Measurements from ENCODE around the gene SCO1. TPM values are rescaled to one million over a fixed set of nuclear protein-coding genes. Genes with fewer than 3 reads are reported as not detected.

Gene SCO1
- total RNA-seq, 6 experiments from 2014 or later: 19.0 to 29.7 (median 23.8) TPM

DNA sequence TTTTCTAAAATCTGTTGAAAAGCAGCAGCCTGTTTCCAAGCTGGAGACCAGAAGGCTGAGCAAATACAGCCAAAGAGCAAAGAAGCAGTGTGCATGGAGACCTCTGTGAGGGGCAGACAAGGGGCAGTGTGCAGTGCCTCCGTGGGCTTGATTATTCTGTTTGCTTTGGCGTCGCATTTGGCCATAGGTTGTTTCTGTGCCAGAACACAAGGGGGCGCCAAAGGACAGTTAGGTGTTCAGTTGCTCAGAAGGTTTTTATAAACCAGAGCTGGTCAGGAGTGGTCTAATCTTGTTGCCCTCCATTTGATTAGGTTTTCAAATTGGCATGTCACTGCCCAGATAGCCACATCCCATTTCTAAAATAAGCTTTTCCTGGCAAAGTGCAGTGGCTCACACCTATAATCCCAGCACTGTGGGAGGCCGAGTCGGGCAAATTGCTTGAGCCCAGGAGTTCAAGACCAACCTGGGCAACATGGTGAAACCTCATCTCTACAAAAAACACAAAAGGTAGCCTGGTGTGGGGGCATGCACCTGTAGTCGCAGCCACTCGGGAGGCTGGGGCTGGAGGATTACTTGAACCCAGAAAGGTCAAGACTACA, 50.8 kb downstream of the SCO1 start:
- H3K27me3 ChIP-seq: no peaks in the 10 kb centered on the region
- H3K9me3 ChIP-seq: no peaks in the 10 kb centered on the region
- intact Hi-C loops (cut with DNase I): no loop called here
- no peak for TF ChIP-seq POLR2A (IDR thresholded peaks at IDR 0.05)
- TF ChIP-seq, protein P1, sequence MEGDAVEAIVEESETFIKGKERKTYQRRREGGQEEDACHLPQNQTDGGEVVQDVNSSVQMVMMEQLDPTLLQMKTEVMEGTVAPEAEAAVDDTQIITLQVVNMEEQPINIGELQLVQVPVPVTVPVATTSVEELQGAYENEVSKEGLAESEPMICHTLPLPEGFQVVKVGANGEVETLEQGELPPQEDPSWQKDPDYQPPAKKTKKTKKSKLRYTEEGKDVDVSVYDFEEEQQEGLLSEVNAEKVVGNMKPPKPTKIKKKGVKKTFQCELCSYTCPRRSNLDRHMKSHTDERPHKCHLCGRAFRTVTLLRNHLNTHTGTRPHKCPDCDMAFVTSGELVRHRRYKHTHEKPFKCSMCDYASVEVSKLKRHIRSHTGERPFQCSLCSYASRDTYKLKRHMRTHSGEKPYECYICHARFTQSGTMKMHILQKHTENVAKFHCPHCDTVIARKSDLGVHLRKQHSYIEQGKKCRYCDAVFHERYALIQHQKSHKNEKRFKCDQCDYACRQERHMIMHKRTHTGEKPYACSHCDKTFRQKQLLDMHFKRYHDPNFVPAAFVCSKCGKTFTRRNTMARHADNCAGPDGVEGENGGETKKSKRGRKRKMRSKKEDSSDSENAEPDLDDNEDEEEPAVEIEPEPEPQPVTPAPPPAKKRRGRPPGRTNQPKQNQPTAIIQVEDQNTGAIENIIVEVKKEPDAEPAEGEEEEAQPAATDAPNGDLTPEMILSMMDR (IDR thresholded peaks at IDR 0.05): peak; percentile 81 to 92 (median 86)
- peaks cover 0 to 9% (median 0%) of the 10 kb centered on the region in 4 donors for H3K36me3 ChIP-seq
- ATAC-seq: peak; percentile 79 to 91 (median 88)
- WGBS (ENCODE audit: insufficient coverage, low coverage, low lambda C conversion rate, missing lambda C conversion rate): 8% methylated on average over 6 of the region's 8 CpGs
- no peak overlapping the region for H3K4me3 ChIP-seq
- no peaks in the 10 kb centered on the region for H3K4me1 ChIP-seq
- H3K27ac ChIP-seq: no peak overlapping the region
- peak; percentile 65 to 76 (median 71) for DNase-seq

DNA sequence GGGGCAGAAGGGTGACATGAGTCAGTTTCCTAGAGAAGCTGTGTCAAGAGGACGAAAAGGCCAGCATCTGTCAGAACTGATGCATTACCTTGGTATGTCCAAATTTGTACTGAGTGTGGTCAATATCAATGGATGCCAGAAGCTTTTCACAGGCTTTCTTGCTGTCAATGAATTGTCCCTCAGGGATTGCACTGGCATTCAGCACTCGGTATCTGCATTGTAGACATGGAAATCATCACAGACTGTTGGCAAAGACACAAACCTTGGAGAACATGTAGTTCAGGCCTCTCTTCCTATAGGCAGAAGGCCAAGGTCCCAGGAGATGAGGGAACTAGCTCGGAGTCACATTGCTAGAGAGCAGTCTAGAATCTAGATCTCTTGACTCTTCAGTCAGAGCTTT, 56.9 kb downstream of the SCO1 start:
- ATAC-seq: no peak
- intact Hi-C loops (cut with DNase I): no loop called here

DNA sequence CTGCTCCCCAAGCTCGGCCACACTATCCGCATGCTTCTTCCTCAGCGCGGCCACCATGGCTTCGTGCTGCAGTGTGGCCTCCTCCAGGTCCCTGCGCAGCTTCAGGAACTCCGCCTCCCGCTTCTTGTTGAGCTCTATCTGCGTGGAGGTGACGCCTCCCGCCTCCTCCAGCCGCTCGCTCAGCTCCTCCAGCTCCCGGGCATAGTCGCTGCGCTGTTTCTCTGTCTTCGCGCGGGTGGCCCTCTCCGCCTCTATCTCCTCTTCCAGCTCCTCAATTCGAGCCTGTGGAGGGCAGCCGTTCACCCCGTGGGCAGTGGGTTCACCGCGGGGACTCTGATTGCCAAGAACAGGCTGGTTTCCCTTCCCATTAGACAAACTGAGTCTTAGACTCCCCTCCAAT, 59.2 kb downstream of the SCO1 start:
- no peak for TF ChIP-seq POLR2A (IDR thresholded peaks at IDR 0.05)
- TF ChIP-seq, protein P1 (IDR thresholded peaks at IDR 0.05): no peak
- intact Hi-C loops (cut with DNase I): no loop called here
- Histone ChIP-seq H3K27ac (no peak overlapping the region), H3K27me3 (no peaks in the 10 kb centered on the region), H3K9me3 (no peaks in the 10 kb centered on the region), H3K36me3 (peaks cover 0 to 23% (median 2%) of the 10 kb centered on the region in 4 donors), H3K4me1 (no peaks in the 10 kb centered on the region), H3K4me3 (no peak overlapping the region)
- ATAC-seq (no peak), DNase-seq (no peak)
- WGBS (ENCODE audit: insufficient coverage, low coverage, low lambda C conversion rate, missing lambda C conversion rate): 94% methylated on average over 15 of the region's 25 CpGs

More for the DNA sequence above, 56.9 kb downstream of the SCO1 start:
- Histone ChIP-seq H3K36me3 (peaks cover 0 to 21% (median 2%) of the 10 kb centered on the region in 4 donors), H3K27ac (no peak overlapping the region), H3K9me3 (no peaks in the 10 kb centered on the region), H3K27me3 (no peaks in the 10 kb centered on the region), H3K4me1 (no peaks in the 10 kb centered on the region), H3K4me3 (no peak overlapping the region)
- TF ChIP-seq, protein P1 (IDR thresholded peaks at IDR 0.05): no peak
- TF ChIP-seq POLR2A (IDR thresholded peaks at IDR 0.05): no peak
- WGBS (ENCODE audit: insufficient coverage, low coverage, low lambda C conversion rate, missing lambda C conversion rate): 91% methylated on average over 3 of the region's 3 CpGs
- no peak for DNase-seq

DNA sequence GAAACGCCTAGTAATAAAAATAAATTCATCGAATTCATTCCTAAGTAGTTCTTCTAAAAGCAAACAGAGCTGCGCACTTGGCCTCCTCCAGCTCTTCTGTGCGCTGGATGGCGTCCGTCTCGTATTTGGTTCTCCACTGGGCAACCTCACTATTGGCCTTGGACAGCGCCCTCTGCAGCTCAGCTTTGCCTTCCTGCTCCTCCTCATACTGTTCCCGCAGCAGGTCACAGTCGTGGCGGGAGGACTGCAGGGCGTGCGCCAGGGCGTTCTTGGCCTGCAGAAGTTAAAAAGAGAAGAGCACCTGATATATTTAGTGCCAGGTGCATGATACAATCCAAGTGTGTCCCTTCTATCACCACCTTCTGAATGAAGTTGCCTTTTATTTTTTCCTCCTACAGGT, 62.0 kb downstream of the SCO1 start:
- peaks cover 0 to 14% (median 2%) of the 10 kb centered on the region in 4 donors for H3K36me3 ChIP-seq
- no peak for ATAC-seq
- no peaks in the 10 kb centered on the region for H3K27me3 ChIP-seq
- H3K4me1 ChIP-seq: no peaks in the 10 kb centered on the region
- intact Hi-C loops (cut with DNase I): no loop called here
- no peak for DNase-seq
- no peak overlapping the region for H3K27ac ChIP-seq
- WGBS (ENCODE audit: insufficient coverage, low coverage, low lambda C conversion rate, missing lambda C conversion rate): 89% methylated on average over 7 of the region's 14 CpGs
- no peak overlapping the region for H3K4me3 ChIP-seq
- TF ChIP-seq POLR2A (IDR thresholded peaks at IDR 0.05): no peak
- TF ChIP-seq, protein P1 (IDR thresholded peaks at IDR 0.05): no peak
- H3K9me3 ChIP-seq: no peaks in the 10 kb centered on the region
